Spleen (tissue), 7 donors: ENCODE results near the gene OSBPL1A.

Experiments used
- POLR2A ChIP-seq, 3 donors: fragments of 450-650 bp; IDR thresholded peaks; one replicate each; pipeline ENCODE4 v1.5.1; 2017; ENCODE audit warnings: antibody characterized with exemption in 3 of 3, mild to moderate bottlenecking in 1 of 3
- TF ChIP-seq, protein P1 (sequence below), 11 experiments: fragments of 200-600 bp in 7 of 11; fragments of 450-650 bp in 4 of 11; sonication (generic) in 4 of 11; IDR thresholded peaks in 8 of 11; conservative IDR thresholded peaks in 3 of 11; 1 replicate in 7 of 11; 2 replicates in 4 of 11; pipeline versions ENCODE4 v1.4.0 to v1.8.0; 2016 to 2021; ENCODE audit warnings: antibody characterized with exemption in 11 of 11, inconsistent platforms in 4 of 11, mild to moderate bottlenecking in 1 of 11
- donor health status: DM: no; HTN: no; CAD: no; lungs with moderate emphysema.
- donor health status: DM: no; HTN: no; CAD: no.
- donor health status: DM: no; HTN: no; CAD: no.

DNA sequence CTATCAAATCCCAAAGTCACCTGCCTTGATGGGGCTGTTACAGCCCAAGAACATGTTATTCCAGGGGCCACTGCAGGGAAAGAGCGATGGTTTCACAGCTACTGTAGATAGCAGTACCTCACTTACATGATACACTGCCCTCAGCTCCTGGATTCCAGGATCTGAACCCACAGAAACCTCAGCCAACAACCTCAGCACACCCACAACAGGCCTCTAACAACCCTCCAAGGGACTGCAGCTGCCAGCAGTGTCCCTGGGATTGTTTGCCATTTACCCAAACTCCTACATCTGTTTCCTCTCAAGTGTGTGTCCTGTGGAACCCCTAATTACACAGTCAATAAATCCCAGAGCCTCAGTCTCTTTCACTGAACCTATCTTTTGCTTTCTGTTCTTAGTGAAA, 28.2 kb downstream of the OSBPL1A start:
- TF ChIP-seq POLR2A (IDR thresholded peaks at IDR 0.05), result no peak
- TF ChIP-seq, protein P1, sequence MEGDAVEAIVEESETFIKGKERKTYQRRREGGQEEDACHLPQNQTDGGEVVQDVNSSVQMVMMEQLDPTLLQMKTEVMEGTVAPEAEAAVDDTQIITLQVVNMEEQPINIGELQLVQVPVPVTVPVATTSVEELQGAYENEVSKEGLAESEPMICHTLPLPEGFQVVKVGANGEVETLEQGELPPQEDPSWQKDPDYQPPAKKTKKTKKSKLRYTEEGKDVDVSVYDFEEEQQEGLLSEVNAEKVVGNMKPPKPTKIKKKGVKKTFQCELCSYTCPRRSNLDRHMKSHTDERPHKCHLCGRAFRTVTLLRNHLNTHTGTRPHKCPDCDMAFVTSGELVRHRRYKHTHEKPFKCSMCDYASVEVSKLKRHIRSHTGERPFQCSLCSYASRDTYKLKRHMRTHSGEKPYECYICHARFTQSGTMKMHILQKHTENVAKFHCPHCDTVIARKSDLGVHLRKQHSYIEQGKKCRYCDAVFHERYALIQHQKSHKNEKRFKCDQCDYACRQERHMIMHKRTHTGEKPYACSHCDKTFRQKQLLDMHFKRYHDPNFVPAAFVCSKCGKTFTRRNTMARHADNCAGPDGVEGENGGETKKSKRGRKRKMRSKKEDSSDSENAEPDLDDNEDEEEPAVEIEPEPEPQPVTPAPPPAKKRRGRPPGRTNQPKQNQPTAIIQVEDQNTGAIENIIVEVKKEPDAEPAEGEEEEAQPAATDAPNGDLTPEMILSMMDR (IDR thresholded peaks at IDR 0.05 in 8 of 11, conservative IDR thresholded peaks at IDR 0.05 in 3 of 11), result no peak
